Measurements from ENCODE around the gene SH3GL2.

DNA sequence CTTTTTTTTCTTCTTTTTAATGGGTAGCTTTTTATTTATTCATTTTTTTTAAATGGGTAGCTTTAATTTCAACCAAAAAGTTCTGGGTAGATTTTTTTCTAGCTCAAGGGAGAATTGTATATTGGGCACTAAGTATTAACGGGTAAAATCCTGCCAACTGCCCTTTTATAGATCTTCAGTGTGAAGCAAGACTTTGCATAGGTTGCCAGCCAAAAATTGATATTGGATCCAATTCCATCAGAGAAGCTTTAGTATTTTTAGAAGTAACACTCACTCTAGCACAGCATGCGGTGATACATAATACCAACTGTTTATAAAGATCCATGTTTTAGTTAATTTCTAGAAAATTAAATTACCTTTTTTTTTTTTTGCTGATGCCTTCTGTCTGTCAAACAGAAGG is 49.8 kb downstream of the SH3GL2 start:
- TF ChIP-seq TAF1 (IDR thresholded peaks at IDR 0.05; ENCODE audit: borderline replicate concordance, insufficient read depth, low read length) (no peak), POLR2AphosphoS5 (IDR thresholded peaks at IDR 0.05; ENCODE audit: low read depth, low read length) (no peak)
- TF ChIP-seq, protein P1, sequence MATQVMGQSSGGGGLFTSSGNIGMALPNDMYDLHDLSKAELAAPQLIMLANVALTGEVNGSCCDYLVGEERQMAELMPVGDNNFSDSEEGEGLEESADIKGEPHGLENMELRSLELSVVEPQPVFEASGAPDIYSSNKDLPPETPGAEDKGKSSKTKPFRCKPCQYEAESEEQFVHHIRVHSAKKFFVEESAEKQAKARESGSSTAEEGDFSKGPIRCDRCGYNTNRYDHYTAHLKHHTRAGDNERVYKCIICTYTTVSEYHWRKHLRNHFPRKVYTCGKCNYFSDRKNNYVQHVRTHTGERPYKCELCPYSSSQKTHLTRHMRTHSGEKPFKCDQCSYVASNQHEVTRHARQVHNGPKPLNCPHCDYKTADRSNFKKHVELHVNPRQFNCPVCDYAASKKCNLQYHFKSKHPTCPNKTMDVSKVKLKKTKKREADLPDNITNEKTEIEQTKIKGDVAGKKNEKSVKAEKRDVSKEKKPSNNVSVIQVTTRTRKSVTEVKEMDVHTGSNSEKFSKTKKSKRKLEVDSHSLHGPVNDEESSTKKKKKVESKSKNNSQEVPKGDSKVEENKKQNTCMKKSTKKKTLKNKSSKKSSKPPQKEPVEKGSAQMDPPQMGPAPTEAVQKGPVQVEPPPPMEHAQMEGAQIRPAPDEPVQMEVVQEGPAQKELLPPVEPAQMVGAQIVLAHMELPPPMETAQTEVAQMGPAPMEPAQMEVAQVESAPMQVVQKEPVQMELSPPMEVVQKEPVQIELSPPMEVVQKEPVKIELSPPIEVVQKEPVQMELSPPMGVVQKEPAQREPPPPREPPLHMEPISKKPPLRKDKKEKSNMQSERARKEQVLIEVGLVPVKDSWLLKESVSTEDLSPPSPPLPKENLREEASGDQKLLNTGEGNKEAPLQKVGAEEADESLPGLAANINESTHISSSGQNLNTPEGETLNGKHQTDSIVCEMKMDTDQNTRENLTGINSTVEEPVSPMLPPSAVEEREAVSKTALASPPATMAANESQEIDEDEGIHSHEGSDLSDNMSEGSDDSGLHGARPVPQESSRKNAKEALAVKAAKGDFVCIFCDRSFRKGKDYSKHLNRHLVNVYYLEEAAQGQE (IDR thresholded peaks at IDR 0.05; ENCODE audit: insufficient read depth in 1 of 2, low read depth in 2 of 2, low read length in 2 of 2): no peak

Measured in PFSK-1 (cell line).